ENCODE results near the gene USP7. TPM values are rescaled to one million over a fixed set of nuclear protein-coding genes. Genes with fewer than 3 reads are reported as not detected.

Gene USP7
- total RNA-seq, 1 experiment from 2014 or later = 125 TPM

GRCh38 chr16:8847145-8847544, 116.6 kb downstream of the USP7 start:
- Histone ChIP-seq H3K27ac (ENCODE audit: low read length) (no peak overlapping the region), H3K9me3 (ENCODE audit: control insufficient read depth, insufficient read depth, low read depth, low read length) (no peaks in the 10 kb centered on the region), H3K4me3 (ENCODE audit: low read depth in 2 of 2, low read length in 2 of 2) (no peak overlapping the region), H3K36me3 (ENCODE audit: control insufficient read depth, insufficient read depth, low read length) (peaks cover 3% of the 10 kb centered on the region; the same call in 1 of the 2 replicates), H3K4me1 (ENCODE audit: control insufficient read depth, insufficient read depth, low read length) (peaks cover 26% of the 10 kb centered on the region), H3K27me3 (ENCODE audit: control insufficient read depth, insufficient read depth, low read length) (no peaks in the 10 kb centered on the region)
- no TSS peak for BruUV-seq (replicated peaks)
- ChIA-PET CTCF (no interaction called here), POLR2A (no interaction called here)
- TF ChIP-seq REST (IDR thresholded peaks at IDR 0.05; ENCODE audit: insufficient read depth in 1 of 2, low read depth in 2 of 2, low read length in 1 of 2) (no peak), POLR2AphosphoS5 (IDR thresholded peaks at IDR 0.05; ENCODE audit: low read depth, low read length) (no peak), TCF7L2 (IDR thresholded peaks at IDR 0.05; ENCODE audit: low read depth, low read length) (no peak), SIN3A (IDR thresholded peaks at IDR 0.05; ENCODE audit: borderline replicate concordance, insufficient read depth, low read depth, low read length) (no peak), CTCF (IDR thresholded peaks at IDR 0.05) (no peak)
- ATAC-seq = no peak
- intact Hi-C loops (cut with micrococcal nuclease; ENCODE audit: unreplicated experiment) = no loop called here
- DNase-seq (ENCODE audit: low read depth, low spot score) = no peak
- in situ Hi-C loops (cut with HindIII; ENCODE audit: low pct_unique_long_range_greater_than_20kb, low sequenced_read_pairs) = no loop called here

GRCh38 chr16:8846401-8846932, 117.2 kb downstream of the USP7 start:
- H3K4me1 ChIP-seq (ENCODE audit: control insufficient read depth, insufficient read depth, low read length) = peaks cover 26% of the 10 kb centered on the region
- peaks cover 3% of the 10 kb centered on the region; the same call in 1 of the 2 replicates for H3K36me3 ChIP-seq (ENCODE audit: control insufficient read depth, insufficient read depth, low read length)
- ChIA-PET CTCF (no interaction called here), POLR2A (no interaction called here)
- ATAC-seq (no peak), DNase-seq (ENCODE audit: low read depth, low spot score) (no peak)
- no peaks in the 10 kb centered on the region for H3K9me3 ChIP-seq (ENCODE audit: control insufficient read depth, insufficient read depth, low read depth, low read length)
- BruUV-seq (replicated peaks) = no TSS peak
- no peak for TF ChIP-seq REST (IDR thresholded peaks at IDR 0.05; ENCODE audit: insufficient read depth in 1 of 2, low read depth in 2 of 2, low read length in 1 of 2)
- no peak for TF ChIP-seq POLR2AphosphoS5 (IDR thresholded peaks at IDR 0.05; ENCODE audit: low read depth, low read length)
- TF ChIP-seq SIN3A (IDR thresholded peaks at IDR 0.05; ENCODE audit: borderline replicate concordance, insufficient read depth, low read depth, low read length) = no peak
- no peak for TF ChIP-seq TCF7L2 (IDR thresholded peaks at IDR 0.05; ENCODE audit: low read depth, low read length)
- no peak for TF ChIP-seq CTCF (IDR thresholded peaks at IDR 0.05)
- in situ Hi-C loops (cut with HindIII; ENCODE audit: low pct_unique_long_range_greater_than_20kb, low sequenced_read_pairs) (no loop called here), intact Hi-C loops (cut with micrococcal nuclease; ENCODE audit: unreplicated experiment) (no loop called here)
- no peaks in the 10 kb centered on the region for H3K27me3 ChIP-seq (ENCODE audit: control insufficient read depth, insufficient read depth, low read length)
- no peak overlapping the region for H3K4me3 ChIP-seq (ENCODE audit: low read depth in 2 of 2, low read length in 2 of 2)
- no peak overlapping the region for H3K27ac ChIP-seq (ENCODE audit: low read length)

All from Panc1 (cell line).